OCI-LY1 (cell line): ENCODE results near the gene RPRML.
"Not testable (repeated sequence)": the region's sequence is repeated elsewhere in the genome, so short reads cannot be mapped to it uniquely, and the experiment has no call there.

Source experiments
- H2AFZ ChIP-seq: fragments of 200-600 bp; sonication (generic), shearing (Covaris generic); 2 replicates; pipeline ENCODE4 v1.6.0; 2014; ENCODE audit warnings: antibody characterized with exemption, mild to moderate bottlenecking, low read length
- H3F3A ChIP-seq: fragments of 200-600 bp; sonication (generic), shearing (Covaris generic); 2 replicates; pipeline ENCODE4 v1.6.0; 2014; ENCODE audit warnings: mild to moderate bottlenecking, antibody characterized with exemption, low read length, moderate library complexity; ENCODE audit not compliant: insufficient read depth
- H3K27ac ChIP-seq: fragments of 200-600 bp; sonication (generic); 2 replicates; pipeline ENCODE4 v1.5.1; 2014; ENCODE audit warnings: low read length, mixed run types, mild to moderate bottlenecking, low read depth; ENCODE audit not compliant: poor library complexity, severe bottlenecking
- H3K27me3 ChIP-seq: fragments of 200-600 bp; sonication (generic); 2 replicates; pipeline ENCODE4 v1.6.0; 2014; ENCODE audit warnings: antibody characterized with exemption, mild to moderate bottlenecking, low read length, moderate library complexity; ENCODE audit not compliant: insufficient read depth
- H3K36me3 ChIP-seq: fragments of 200-600 bp; sonication (generic); 2 replicates; pipeline ENCODE4 v1.6.1; 2014; ENCODE audit warnings: mild to moderate bottlenecking, antibody characterized with exemption, low read length, moderate library complexity, mixed read lengths; ENCODE audit not compliant: insufficient read depth
- H3K4me1 ChIP-seq: fragments of 200-600 bp; sonication (generic); 2 replicates; pipeline ENCODE4 v1.5.1; 2014; ENCODE audit warnings: mild to moderate bottlenecking, low read length, moderate library complexity; ENCODE audit not compliant: insufficient read depth, severe bottlenecking
- H3K4me2 ChIP-seq: fragments of 200-600 bp; sonication (generic), shearing (Covaris generic); 2 replicates; pipeline ENCODE4 v1.6.1; 2014; ENCODE audit warnings: low read length
- H3K4me3 ChIP-seq: fragments of 200-600 bp; sonication (generic); 2 replicates; pipeline ENCODE4 v1.5.1; 2014; ENCODE audit warnings: low read length, low read depth, mild to moderate bottlenecking, mixed read lengths; ENCODE audit not compliant: poor library complexity, severe bottlenecking
- H3K79me2 ChIP-seq: fragments of 200-600 bp; shearing (Covaris generic); 2 replicates; pipeline ENCODE4 v1.6.1; 2016; ENCODE audit warnings: mixed run types, low read length, mixed read lengths; ENCODE audit not compliant: insufficient read depth
- H3K9ac ChIP-seq: fragments of 200-600 bp; sonication (generic), shearing (Covaris generic); 2 replicates; pipeline ENCODE4 v1.6.1; 2014; ENCODE audit warnings: mild to moderate bottlenecking, low read length, mixed read lengths
- H3K9me2 ChIP-seq: fragments of 200-600 bp; sonication (generic), shearing (Covaris generic); 2 replicates; pipeline ENCODE4 v1.6.1; 2014; ENCODE audit warnings: low read depth, mild to moderate bottlenecking, low read length, mixed read lengths
- H3K9me3 ChIP-seq: fragments of 200-600 bp; shearing (Covaris generic); 2 replicates; pipeline ENCODE4 v1.6.1; 2014; ENCODE audit warnings: low read length, mixed read lengths
- H4K20me1 ChIP-seq: fragments of 200-600 bp; sonication (generic), shearing (Covaris generic); 2 replicates; pipeline ENCODE4 v1.6.0; 2016; ENCODE audit warnings: mild to moderate bottlenecking, low read length; ENCODE audit not compliant: insufficient read depth
- EZH2 ChIP-seq: fragments of 200-600 bp; sonication (generic), shearing (Covaris generic); IDR thresholded peaks from 2 replicates; pipeline ENCODE4 v1.8.0; 2017; ENCODE audit warnings: borderline replicate concordance, mixed run types, mild to moderate bottlenecking, antibody characterized with exemption, low read length, moderate library complexity, mixed read lengths
- TF ChIP-seq, protein P1 (sequence below): fragments of 200-600 bp; sonication (generic), shearing (Covaris generic); IDR thresholded peaks from 2 replicates; pipeline ENCODE4 v1.5.1; 2017; ENCODE audit warnings: mild to moderate bottlenecking, antibody characterized with exemption, low read length, moderate library complexity, mixed read lengths

RPRML gene

GRCh38 chr17:46979147-46979863 lies at the start of gene RPRML:
RPRML (minus strand) TSS chr17:46979253; CDS start chr17:46979007, 246 bp downstream.
- no peaks in the 10 kb centered on the region for H4K20me1 ChIP-seq
- no peaks in the 10 kb centered on the region for H3K36me3 ChIP-seq
- no peak within 1 kb of the TSS for H2AFZ ChIP-seq
- H3K79me2 ChIP-seq = no peaks in the 10 kb centered on the region
- H3K9ac ChIP-seq = peak within 1 kb of the TSS; percentile 33; the same call in 1 of the 2 replicates
- peaks cover 29% of the 10 kb centered on the region for H3K4me1 ChIP-seq
- H3K9me3 ChIP-seq = no peaks in the 10 kb centered on the region
- H3K4me3 ChIP-seq = peak within 1 kb of the TSS; percentile 57
- H3K27ac ChIP-seq = no peak within 1 kb of the TSS
- H3F3A ChIP-seq = no peaks in the 10 kb centered on the region
- TF ChIP-seq, protein P1, sequence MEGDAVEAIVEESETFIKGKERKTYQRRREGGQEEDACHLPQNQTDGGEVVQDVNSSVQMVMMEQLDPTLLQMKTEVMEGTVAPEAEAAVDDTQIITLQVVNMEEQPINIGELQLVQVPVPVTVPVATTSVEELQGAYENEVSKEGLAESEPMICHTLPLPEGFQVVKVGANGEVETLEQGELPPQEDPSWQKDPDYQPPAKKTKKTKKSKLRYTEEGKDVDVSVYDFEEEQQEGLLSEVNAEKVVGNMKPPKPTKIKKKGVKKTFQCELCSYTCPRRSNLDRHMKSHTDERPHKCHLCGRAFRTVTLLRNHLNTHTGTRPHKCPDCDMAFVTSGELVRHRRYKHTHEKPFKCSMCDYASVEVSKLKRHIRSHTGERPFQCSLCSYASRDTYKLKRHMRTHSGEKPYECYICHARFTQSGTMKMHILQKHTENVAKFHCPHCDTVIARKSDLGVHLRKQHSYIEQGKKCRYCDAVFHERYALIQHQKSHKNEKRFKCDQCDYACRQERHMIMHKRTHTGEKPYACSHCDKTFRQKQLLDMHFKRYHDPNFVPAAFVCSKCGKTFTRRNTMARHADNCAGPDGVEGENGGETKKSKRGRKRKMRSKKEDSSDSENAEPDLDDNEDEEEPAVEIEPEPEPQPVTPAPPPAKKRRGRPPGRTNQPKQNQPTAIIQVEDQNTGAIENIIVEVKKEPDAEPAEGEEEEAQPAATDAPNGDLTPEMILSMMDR = no peak
- TF ChIP-seq EZH2 = no peak
- H3K9me2 ChIP-seq = no peaks in the 10 kb centered on the region
- no peaks in the 10 kb centered on the region for H3K27me3 ChIP-seq
- H3K4me2 ChIP-seq = peak within 1 kb of the TSS; percentile 63

DNA sequence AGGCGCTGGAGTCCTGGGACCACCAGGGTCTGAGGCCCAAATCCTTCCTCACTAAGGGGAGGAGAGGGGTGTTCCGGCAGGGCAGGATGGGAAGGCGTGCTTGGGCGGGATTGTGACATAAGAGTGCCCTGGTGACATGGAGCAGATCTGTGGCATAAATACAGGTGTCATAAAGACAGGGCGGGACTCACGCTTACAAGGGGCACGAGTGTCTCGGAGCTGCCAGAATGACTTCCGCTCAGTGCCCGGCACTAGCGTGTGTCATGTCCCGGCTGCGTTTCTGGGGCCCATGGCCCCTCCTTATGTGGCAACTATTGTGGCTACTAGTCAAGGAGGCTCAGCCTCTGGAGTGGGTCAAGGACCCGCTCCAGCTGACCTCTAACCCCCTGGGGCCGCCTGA lies 37.9 kb upstream of the RPRML start:
- not testable (repeated sequence) for H3K9me2 ChIP-seq, H3K9ac ChIP-seq, H3K27me3 ChIP-seq, H3K4me2 ChIP-seq, H3K4me1 ChIP-seq, H3K36me3 ChIP-seq, H3K27ac ChIP-seq, H3F3A ChIP-seq, H3K4me3 ChIP-seq, H3K9me3 ChIP-seq, H4K20me1 ChIP-seq, H3K79me2 ChIP-seq, H2AFZ ChIP-seq

DNA sequence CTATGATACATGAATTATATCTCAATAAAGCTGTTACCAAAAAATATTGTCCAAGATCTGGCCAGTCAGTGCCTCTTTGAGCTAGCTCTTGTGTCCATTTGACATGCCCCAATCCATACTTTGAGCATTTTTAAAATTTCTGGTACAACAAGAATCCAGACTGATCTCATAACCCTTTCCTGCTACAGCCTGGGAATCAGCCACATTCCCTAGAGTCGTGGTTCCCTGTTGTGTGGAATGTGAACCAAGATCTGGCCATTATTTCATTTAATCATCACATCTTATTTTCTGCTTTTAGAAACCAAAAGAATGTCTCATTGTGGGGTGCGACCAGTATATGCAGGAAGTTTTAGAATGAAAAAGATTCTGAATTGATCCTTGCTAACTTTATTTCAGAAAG lies 34.3 kb upstream of the RPRML start:
- no peaks in the 10 kb centered on the region for H3K9me3 ChIP-seq
- no peaks in the 10 kb centered on the region for H3K9me2 ChIP-seq
- TF ChIP-seq, protein P1 = no peak
- TF ChIP-seq EZH2 = no peak
- H3K27ac ChIP-seq = no peak overlapping the region
- H3K9ac ChIP-seq = no peak overlapping the region
- H4K20me1 ChIP-seq = no peaks in the 10 kb centered on the region
- no peaks in the 10 kb centered on the region for H3F3A ChIP-seq
- H3K36me3 ChIP-seq = no peaks in the 10 kb centered on the region
- no peaks in the 10 kb centered on the region for H3K4me1 ChIP-seq
- H3K4me3 ChIP-seq = no peak overlapping the region
- H3K27me3 ChIP-seq = no peaks in the 10 kb centered on the region
- no peaks in the 10 kb centered on the region for H3K79me2 ChIP-seq
- H3K4me2 ChIP-seq = no peak overlapping the region
- no peak overlapping the region for H2AFZ ChIP-seq

- no peaks in the 10 kb centered on the region for H3K9me2 ChIP-seq
- no peaks in the 10 kb centered on the region for H3K27me3 ChIP-seq
Observed at GRCh38 chr17:47012457-47012856, 33.4 kb upstream of the RPRML start.

More at GRCh38 chr17:47012457-47012856, 33.4 kb upstream of the RPRML start:
- Histone ChIP-seq H3K9ac (no peak overlapping the region), H3K4me1 (no peaks in the 10 kb centered on the region), H3K36me3 (no peaks in the 10 kb centered on the region), H3K79me2 (no peaks in the 10 kb centered on the region), H3K27ac (no peak overlapping the region), H2AFZ (no peak overlapping the region), H3K4me3 (no peak overlapping the region), H4K20me1 (no peaks in the 10 kb centered on the region), H3K9me3 (no peaks in the 10 kb centered on the region), H3K4me2 (no peak overlapping the region), H3F3A (no peaks in the 10 kb centered on the region)
- no peak for TF ChIP-seq EZH2
- TF ChIP-seq, protein P1 = no peak
